Activated CD8-positive, alpha-beta T cell treated with anti-CD3 and anti-CD28 coated beads for 36 hours (primary cell): Measurements from ENCODE around the gene DNAAF1. TPM values are rescaled to one million over a fixed set of nuclear protein-coding genes. Genes with fewer than 3 reads are reported as not detected.

Experiments used
- ATAC-seq: fragments of 200-7000 bp; cut with Tn5 transposase; one replicate; pipeline ENCODE4 v1.10.0; 2021; ENCODE audit warnings: mild to moderate bottlenecking, moderate library complexity
- CTCF ChIA-PET: fragments of 350-600 bp; sonication (Branson Sonifier 250); formaldehyde crosslinking; loops from one replicate; lab custom pipeline; 2021; ENCODE audit warnings: antibody characterized with exemption; lab: Charles Lee
- POLR2A ChIA-PET: fragments of 350-600 bp; sonication (Branson Sonifier 250); formaldehyde crosslinking; loops from one replicate; lab custom pipeline; 2021; ENCODE audit warnings: antibody characterized with exemption; lab: Charles Lee
- DNase-seq: peaks from one replicate; pipeline ENCODE4 v3.0.0-alpha.2; 2020
- H3K27ac Mint-ChIP-seq: one replicate; pipeline ENCODE4 v1.8.0; 2021; ENCODE audit warnings: mild to moderate bottlenecking, mixed read lengths
- H3K27me3 Mint-ChIP-seq: one replicate; pipeline ENCODE4 v1.8.0; 2021; ENCODE audit warnings: mixed read lengths
- H3K36me3 Mint-ChIP-seq: one replicate; pipeline ENCODE4 v1.8.0; 2021; ENCODE audit warnings: low read depth, mixed read lengths
- H3K4me1 Mint-ChIP-seq: one replicate; pipeline ENCODE4 v1.8.0; 2021; ENCODE audit warnings: low read depth, mixed read lengths
- H3K4me3 Mint-ChIP-seq: one replicate; pipeline ENCODE4 v1.8.0; 2021; ENCODE audit warnings: mild to moderate bottlenecking, moderate library complexity, mixed read lengths
- H3K9me3 Mint-ChIP-seq: one replicate; pipeline ENCODE4 v1.8.0; 2021; ENCODE audit warnings: mixed read lengths
- CTCF ChIP-seq: fragments of 200-600 bp; IDR thresholded peaks from one replicate; pipeline ENCODE4 v1.8.0; 2022; ENCODE audit warnings: antibody characterized with exemption, mild to moderate bottlenecking
- intact Hi-C: fragments of 100-400 bp; cut with micrococcal nuclease; formaldehyde crosslinking; loops from one replicate; pipeline ENCODE4 v1.10.0; 2022
- total RNA-seq, 2 experiments: library from RNA; stranded (reverse); gene quantifications; one replicate each; pipeline ENCODE4 v1.2.3, GENCODE V29; 2021

DNAAF1 gene
- total RNA-seq, 2 experiments from 2014 or later: not detected

GRCh38 chr16:84138500-84138823, 6.6 kb upstream of the DNAAF1 start:
- Mint-ChIP-seq H3K4me3 (no peak overlapping the region), H3K4me1 (peaks cover 54% of the 10 kb centered on the region), H3K27ac (peak overlapping the region; percentile 15), H3K27me3 (no peaks in the 10 kb centered on the region), H3K9me3 (no peaks in the 10 kb centered on the region), H3K36me3 (peaks cover 2% of the 10 kb centered on the region)
- DNase-seq: no peak
- ChIA-PET CTCF (interaction anchor here (0.7 to 5.7 kb wide), 4 partner anchors 22 to 50 kb away, joined by 3 to 34 read pairs (median 6); partner anchors contain the start of gene MBTPS1), POLR2A (interaction anchor here (0.7 to 3.8 kb wide), 4 partner anchors 21 to 455 kb away, joined by 3 to 26 read pairs (median 3); partner anchors contain the start of gene MBTPS1)
- no peak for ATAC-seq
- TF ChIP-seq CTCF: no peak
- intact Hi-C loops: no loop called here

- no peaks in the 10 kb centered on the region for H3K27me3 Mint-ChIP-seq
- no peak for TF ChIP-seq CTCF
- CTCF ChIA-PET: interaction anchor here (0.7 to 5.7 kb wide), 4 partner anchors 22 to 55 kb away, joined by 3 to 34 read pairs (median 6); partner anchors contain the start of gene MBTPS1
- H3K36me3 Mint-ChIP-seq: peaks cover 2% of the 10 kb centered on the region
- H3K9me3 Mint-ChIP-seq: no peaks in the 10 kb centered on the region
- DNase-seq: peak; percentile 78
- POLR2A ChIA-PET: interaction anchor here (0.6 to 3.8 kb wide), 4 partner anchors 11 to 455 kb away, joined by 3 to 26 read pairs (median 3); partner anchors contain the start of gene MBTPS1
- intact Hi-C loops: no loop called here
- ATAC-seq: peak; percentile 96
- H3K4me3 Mint-ChIP-seq: peak overlapping the region; percentile 4
- H3K4me1 Mint-ChIP-seq: peaks cover 56% of the 10 kb centered on the region
- H3K27ac Mint-ChIP-seq: peak overlapping the region; percentile 82
Measured at GRCh38 chr16:84138824-84139627, 6.1 kb upstream of the DNAAF1 start.

GRCh38 chr16:84139628-84140258, 5.4 kb upstream of the DNAAF1 start:
- ATAC-seq: no peak
- Mint-ChIP-seq H3K27me3 (no peaks in the 10 kb centered on the region), H3K9me3 (no peaks in the 10 kb centered on the region), H3K36me3 (peaks cover 2% of the 10 kb centered on the region), H3K4me3 (no peak overlapping the region), H3K27ac (no peak overlapping the region), H3K4me1 (peaks cover 59% of the 10 kb centered on the region)
- no peak for TF ChIP-seq CTCF
- ChIA-PET CTCF (interaction anchor here (1.5 to 5.7 kb wide), 3 partner anchors 23 to 56 kb away, joined by 5 to 34 read pairs (median 7); partner anchors contain the start of gene MBTPS1), POLR2A (interaction anchor here (1.1 to 3.8 kb wide), 2 partner anchors 17 to 23 kb away, joined by 3 to 26 read pairs; partner anchors contain the start of gene MBTPS1)
- intact Hi-C loops: loop anchor here (5.0 kb wide), 1 partner anchor 52 kb away; no protein-coding TSS in a partner anchor
- DNase-seq: no peak

- ATAC-seq (no peak), DNase-seq (peak; percentile 48)
- no peak for TF ChIP-seq CTCF
- no peak overlapping the region for H3K4me3 Mint-ChIP-seq
- H3K9me3 Mint-ChIP-seq: no peaks in the 10 kb centered on the region
- ChIA-PET POLR2A (interaction anchor here (0.7 to 3.8 kb wide), 4 partner anchors 10 to 24 kb away, joined by 3 to 26 read pairs (median 4); partner anchors contain the start of gene MBTPS1), CTCF (interaction anchor here (1.0 to 5.7 kb wide), 7 partner anchors 24 to 60 kb away, joined by 3 to 34 read pairs (median 11); partner anchors contain the start of genes MBTPS1 and TAF1C)
- peaks cover 2% of the 10 kb centered on the region for H3K36me3 Mint-ChIP-seq
- H3K27ac Mint-ChIP-seq: no peak overlapping the region
- intact Hi-C loops: loop anchor here (5.0 kb wide), 1 partner anchor 54 kb away; no protein-coding TSS in a partner anchor
- H3K27me3 Mint-ChIP-seq: no peaks in the 10 kb centered on the region
- H3K4me1 Mint-ChIP-seq: peaks cover 56% of the 10 kb centered on the region
Measured at GRCh38 chr16:84141143-84141670, 3.9 kb upstream of the DNAAF1 start.
